Measurements from ENCODE around the gene NME3. TPM values are rescaled to one million over a fixed set of nuclear protein-coding genes. Genes with fewer than 3 reads are reported as not detected.

NME3 gene
- total RNA-seq, 1 experiment from 2014 or later = 103 TPM

DNA sequence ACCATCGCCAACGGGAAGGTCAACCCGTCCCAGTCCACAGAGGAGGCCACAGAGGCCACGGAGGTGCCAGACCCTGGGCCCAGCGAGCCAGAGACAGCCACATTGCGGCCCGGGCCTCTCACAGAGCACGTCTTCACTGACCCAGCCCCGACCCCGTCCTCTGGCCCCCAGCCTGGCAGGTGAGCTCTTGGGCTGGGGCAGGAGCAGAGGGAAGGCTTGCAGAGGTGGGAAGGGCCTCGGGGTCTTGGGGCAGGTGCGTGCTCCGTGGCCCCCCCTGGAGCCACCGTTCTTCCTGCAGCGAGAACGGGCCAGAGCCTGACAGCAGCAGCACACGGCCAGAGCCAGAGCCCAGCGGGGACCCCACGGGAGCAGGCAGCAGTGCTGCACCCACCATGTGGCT lies 5.1 kb downstream of the NME3 start (continued):
- no peak for TF ChIP-seq ELF1 (IDR thresholded peaks at IDR 0.05; ENCODE audit: borderline replicate concordance, low read depth)

DNA sequence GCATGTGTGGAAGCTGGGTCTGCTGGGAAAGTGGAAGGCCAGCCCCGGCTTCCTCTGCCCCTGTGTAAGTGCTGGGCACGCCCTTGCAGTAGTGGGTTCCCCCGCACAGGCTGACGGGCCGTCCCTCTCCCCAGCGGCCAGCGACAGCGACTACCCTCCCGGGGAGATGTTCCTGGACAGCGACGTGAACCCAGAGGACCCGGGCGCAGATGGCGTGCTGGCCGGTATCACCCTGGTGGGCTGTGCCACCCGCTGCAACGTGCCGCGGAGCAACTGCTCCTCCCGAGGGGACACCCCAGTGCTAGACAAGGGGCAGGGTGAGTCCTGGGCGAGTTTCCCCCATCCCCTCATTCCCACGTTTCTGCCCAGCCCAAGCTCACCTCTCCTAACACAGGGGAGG lies 5.5 kb downstream of the NME3 start:
- intact Hi-C loops (cut with micrococcal nuclease) = no loop called here
- ChIA-PET POLR2A (interaction anchor here (1.1 kb wide), 1 partner anchor 42 kb away, joined by 3 read pairs; no protein-coding TSS in a partner anchor), RAD21 (ENCODE audit: low non-redundant PET in 1 of 2, low total read pairs in 2 of 2, uncharacterized antibody in 2 of 2, unreplicated experiment in 2 of 2) (no interaction called here), CTCF (no interaction called here)
- no peak for ATAC-seq
- H3K4me1 ChIP-seq (ENCODE audit: control insufficient read depth in 1 of 2, insufficient read depth in 2 of 2, low read length in 2 of 2) = peaks cover 16 to 31% of the 10 kb centered on the region in 2 experiments
- H3K79me2 ChIP-seq (ENCODE audit: insufficient read depth, low read length) = peaks cover 10% of the 10 kb centered on the region; the same call in 1 of the 2 replicates
- peaks cover 5 to 13% of the 10 kb centered on the region in 2 experiments; a peak in 2 of 4 replicates for H3K36me3 ChIP-seq (ENCODE audit: control insufficient read depth in 1 of 2, insufficient read depth in 2 of 2, low read length in 2 of 2)
- H4K20me1 ChIP-seq (ENCODE audit: insufficient read depth) = peaks cover 5% of the 10 kb centered on the region; the same call in 1 of the 2 replicates
- no peak overlapping the region for H2AFZ ChIP-seq (ENCODE audit: low read depth, low read length, poor library complexity, severe bottlenecking)
- no peak overlapping the region for H3K27ac ChIP-seq (ENCODE audit: low read depth, low read length)
- DNase-seq (ENCODE audit: low read depth, low spot score) = no peak
- no TSS peak for BruUV-seq (replicated peaks)
- no peak overlapping the region for H3K9ac ChIP-seq (ENCODE audit: low read length)
- no peaks in the 10 kb centered on the region for H3K27me3 ChIP-seq (ENCODE audit: insufficient read depth, low read length)
- H3K4me3 ChIP-seq (replicated peaks in 1 of 2; ENCODE audit: low read depth in 1 of 2, low read length in 2 of 2) = no peak overlapping the region
- H3K9me3 ChIP-seq (ENCODE audit: control insufficient read depth in 1 of 2, insufficient read depth in 1 of 2, low read depth in 1 of 2, low read length in 2 of 2) = no peaks in the 10 kb centered on the region
- no peak for TF ChIP-seq ATF3 (IDR thresholded peaks at IDR 0.05)
- TF ChIP-seq, protein P1, sequence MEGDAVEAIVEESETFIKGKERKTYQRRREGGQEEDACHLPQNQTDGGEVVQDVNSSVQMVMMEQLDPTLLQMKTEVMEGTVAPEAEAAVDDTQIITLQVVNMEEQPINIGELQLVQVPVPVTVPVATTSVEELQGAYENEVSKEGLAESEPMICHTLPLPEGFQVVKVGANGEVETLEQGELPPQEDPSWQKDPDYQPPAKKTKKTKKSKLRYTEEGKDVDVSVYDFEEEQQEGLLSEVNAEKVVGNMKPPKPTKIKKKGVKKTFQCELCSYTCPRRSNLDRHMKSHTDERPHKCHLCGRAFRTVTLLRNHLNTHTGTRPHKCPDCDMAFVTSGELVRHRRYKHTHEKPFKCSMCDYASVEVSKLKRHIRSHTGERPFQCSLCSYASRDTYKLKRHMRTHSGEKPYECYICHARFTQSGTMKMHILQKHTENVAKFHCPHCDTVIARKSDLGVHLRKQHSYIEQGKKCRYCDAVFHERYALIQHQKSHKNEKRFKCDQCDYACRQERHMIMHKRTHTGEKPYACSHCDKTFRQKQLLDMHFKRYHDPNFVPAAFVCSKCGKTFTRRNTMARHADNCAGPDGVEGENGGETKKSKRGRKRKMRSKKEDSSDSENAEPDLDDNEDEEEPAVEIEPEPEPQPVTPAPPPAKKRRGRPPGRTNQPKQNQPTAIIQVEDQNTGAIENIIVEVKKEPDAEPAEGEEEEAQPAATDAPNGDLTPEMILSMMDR (IDR thresholded peaks at IDR 0.05 in 2 of 3, conservative IDR thresholded peaks at IDR 0.05 in 1 of 3; ENCODE audit: borderline replicate concordance in 1 of 3, insufficient read depth in 1 of 3, low read depth in 2 of 3, low read length in 2 of 3) = no peak
- TF ChIP-seq EGR1 (IDR thresholded peaks at IDR 0.05; ENCODE audit: low read depth) = no peak
- no peak for TF ChIP-seq RAD21 (IDR thresholded peaks at IDR 0.05; ENCODE audit: low read depth)
- TF ChIP-seq SRF (IDR thresholded peaks at IDR 0.05; ENCODE audit: low read depth) = no peak
- H3K9me2 ChIP-seq (ENCODE audit: insufficient read depth) = no peaks in the 10 kb centered on the region
- no peak overlapping the region for H3K4me2 ChIP-seq (ENCODE audit: low read length)
